PC-3 (cell line): ENCODE data around the gene DIP2C.

Source experiments
- EZH2 ChIP-seq: fragments of 300-600 bp; sonication (generic); IDR thresholded peaks from one replicate; pipeline ENCODE4 v1.6.1; 2017; ENCODE audit warnings: antibody characterized with exemption, mild to moderate bottlenecking, low read length; ENCODE audit not compliant: unreplicated experiment
- EZH2phosphoT487 ChIP-seq: fragments of 300-600 bp; sonication (generic); IDR thresholded peaks from 2 replicates; pipeline ENCODE4 v1.6.1; 2018; ENCODE audit warnings: mild to moderate bottlenecking, antibody characterized with exemption, low read length, borderline replicate concordance
- TF ChIP-seq, protein P1 (sequence below): fragments of 300-600 bp; sonication (generic); conservative IDR thresholded peaks from 2 replicates; pipeline ENCODE4 v1.5.1; 2017; ENCODE audit warnings: antibody characterized with exemption, low read depth, mild to moderate bottlenecking, low read length

GRCh38 chr10:317926-318325 is 371.5 kb downstream of the DIP2C start:
- TF ChIP-seq EZH2phosphoT487 = no peak
- TF ChIP-seq, protein P1, sequence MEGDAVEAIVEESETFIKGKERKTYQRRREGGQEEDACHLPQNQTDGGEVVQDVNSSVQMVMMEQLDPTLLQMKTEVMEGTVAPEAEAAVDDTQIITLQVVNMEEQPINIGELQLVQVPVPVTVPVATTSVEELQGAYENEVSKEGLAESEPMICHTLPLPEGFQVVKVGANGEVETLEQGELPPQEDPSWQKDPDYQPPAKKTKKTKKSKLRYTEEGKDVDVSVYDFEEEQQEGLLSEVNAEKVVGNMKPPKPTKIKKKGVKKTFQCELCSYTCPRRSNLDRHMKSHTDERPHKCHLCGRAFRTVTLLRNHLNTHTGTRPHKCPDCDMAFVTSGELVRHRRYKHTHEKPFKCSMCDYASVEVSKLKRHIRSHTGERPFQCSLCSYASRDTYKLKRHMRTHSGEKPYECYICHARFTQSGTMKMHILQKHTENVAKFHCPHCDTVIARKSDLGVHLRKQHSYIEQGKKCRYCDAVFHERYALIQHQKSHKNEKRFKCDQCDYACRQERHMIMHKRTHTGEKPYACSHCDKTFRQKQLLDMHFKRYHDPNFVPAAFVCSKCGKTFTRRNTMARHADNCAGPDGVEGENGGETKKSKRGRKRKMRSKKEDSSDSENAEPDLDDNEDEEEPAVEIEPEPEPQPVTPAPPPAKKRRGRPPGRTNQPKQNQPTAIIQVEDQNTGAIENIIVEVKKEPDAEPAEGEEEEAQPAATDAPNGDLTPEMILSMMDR = no peak
- no peak for TF ChIP-seq EZH2
